ENCODE data around the gene ERC1. TPM values are rescaled to one million over a fixed set of nuclear protein-coding genes. Genes with fewer than 3 reads are reported as not detected.
"Not testable (repeated sequence)": the region's sequence is repeated elsewhere in the genome, so short reads cannot be mapped to it uniquely, and the experiment has no call there.

The ERC1 gene
- total RNA-seq, 4 donors from 2014 or later, result 50.0 to 88.1 (median 59.7) TPM

DNA sequence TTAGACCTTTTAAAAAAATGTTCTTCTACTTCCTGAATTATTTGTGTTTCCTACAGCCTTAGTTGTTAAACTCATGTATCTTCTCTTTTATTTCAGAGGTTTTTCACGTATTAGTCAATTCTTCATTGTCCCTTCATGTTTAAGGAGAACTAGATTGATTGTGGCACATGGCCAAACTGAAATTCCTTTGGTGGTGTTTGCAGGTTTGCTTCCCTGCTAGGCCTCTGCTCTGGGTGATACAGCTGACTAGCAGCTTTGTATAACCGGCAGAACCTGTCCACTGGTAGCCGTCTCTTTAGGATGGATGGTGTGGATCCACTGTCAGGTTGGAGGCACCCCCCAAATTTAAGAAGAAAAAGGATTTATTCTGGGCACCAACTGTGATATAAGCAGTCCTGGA, 341.3 kb downstream of the ERC1 start:
- Histone ChIP-seq H3K27ac (replicated peaks in 1 of 4) (no peak overlapping the region), H3K4me3 (no peak overlapping the region), H3K27me3 (no peaks in the 10 kb centered on the region), H3K4me1 (no peaks in the 10 kb centered on the region), H3K36me3 (no peaks in the 10 kb centered on the region), H3K9me3 (no peaks in the 10 kb centered on the region)
- DNase-seq (ENCODE audit: extremely low spot score), result no peak
- TF ChIP-seq EP300 (IDR thresholded peaks at IDR 0.05) (no peak), POLR2A (IDR thresholded peaks at IDR 0.05; ENCODE audit: low read depth) (no peak), POLR2AphosphoS5 (IDR thresholded peaks at IDR 0.05) (no peak)
- TF ChIP-seq, protein P1, sequence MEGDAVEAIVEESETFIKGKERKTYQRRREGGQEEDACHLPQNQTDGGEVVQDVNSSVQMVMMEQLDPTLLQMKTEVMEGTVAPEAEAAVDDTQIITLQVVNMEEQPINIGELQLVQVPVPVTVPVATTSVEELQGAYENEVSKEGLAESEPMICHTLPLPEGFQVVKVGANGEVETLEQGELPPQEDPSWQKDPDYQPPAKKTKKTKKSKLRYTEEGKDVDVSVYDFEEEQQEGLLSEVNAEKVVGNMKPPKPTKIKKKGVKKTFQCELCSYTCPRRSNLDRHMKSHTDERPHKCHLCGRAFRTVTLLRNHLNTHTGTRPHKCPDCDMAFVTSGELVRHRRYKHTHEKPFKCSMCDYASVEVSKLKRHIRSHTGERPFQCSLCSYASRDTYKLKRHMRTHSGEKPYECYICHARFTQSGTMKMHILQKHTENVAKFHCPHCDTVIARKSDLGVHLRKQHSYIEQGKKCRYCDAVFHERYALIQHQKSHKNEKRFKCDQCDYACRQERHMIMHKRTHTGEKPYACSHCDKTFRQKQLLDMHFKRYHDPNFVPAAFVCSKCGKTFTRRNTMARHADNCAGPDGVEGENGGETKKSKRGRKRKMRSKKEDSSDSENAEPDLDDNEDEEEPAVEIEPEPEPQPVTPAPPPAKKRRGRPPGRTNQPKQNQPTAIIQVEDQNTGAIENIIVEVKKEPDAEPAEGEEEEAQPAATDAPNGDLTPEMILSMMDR (IDR thresholded peaks at IDR 0.05), result no peak
- WGBS, result 79% methylated on average over 3 of the region's 3 CpGs
- intact Hi-C loops (cut with DNase I), result no loop called here

DNA sequence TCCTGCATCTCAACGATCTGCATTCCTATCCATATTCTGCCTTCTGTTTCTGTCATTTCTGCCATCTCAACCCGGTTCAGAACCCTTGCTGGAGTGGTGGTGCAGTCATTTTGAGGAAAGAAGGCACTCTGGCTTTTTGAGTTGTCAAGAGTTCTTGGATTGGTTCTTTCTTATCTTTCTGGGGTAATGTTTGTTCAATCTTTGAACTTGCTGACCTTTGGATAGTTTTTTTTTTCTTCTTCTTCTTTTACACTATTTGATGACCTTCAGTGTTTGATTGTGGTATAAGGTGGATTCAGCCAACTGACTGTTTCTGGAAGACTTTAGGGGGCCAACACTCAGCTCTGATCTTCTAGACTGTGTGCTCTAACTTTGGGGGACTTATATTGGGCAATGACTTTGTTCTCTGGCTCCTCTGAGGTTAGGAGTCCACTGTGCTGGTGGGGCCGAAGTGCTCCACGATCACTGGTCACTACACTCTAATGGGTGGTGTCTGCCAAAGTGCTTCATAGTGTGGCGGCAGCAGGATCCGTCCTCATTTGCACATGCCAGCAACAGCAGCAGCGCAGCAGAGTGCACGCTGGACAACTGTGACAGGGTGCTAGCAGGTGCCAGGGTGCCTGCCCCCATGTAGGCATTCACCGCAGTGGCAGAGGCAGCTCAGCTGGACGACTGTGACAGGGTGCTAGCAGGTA, 347.6 kb downstream of the ERC1 start:
- WGBS, result 87% methylated on average over 9 of the region's 10 CpGs
- Histone ChIP-seq H3K9me3 (no peaks in the 10 kb centered on the region), H3K27me3 (no peaks in the 10 kb centered on the region), H3K4me3 (no peak overlapping the region), H3K27ac (replicated peaks in 1 of 4) (no peak overlapping the region), H3K4me1 (no peaks in the 10 kb centered on the region), H3K36me3 (peaks cover 0 to 10% (median 0%) of the 10 kb centered on the region in 4 donors)
- TF ChIP-seq EP300 (IDR thresholded peaks at IDR 0.05) (no peak), POLR2A (IDR thresholded peaks at IDR 0.05; ENCODE audit: low read depth) (no peak), POLR2AphosphoS5 (IDR thresholded peaks at IDR 0.05) (no peak)
- TF ChIP-seq, protein P1 (IDR thresholded peaks at IDR 0.05), result no peak
- DNase-seq (ENCODE audit: extremely low spot score), result no peak
- intact Hi-C loops (cut with DNase I), result no loop called here

DNA sequence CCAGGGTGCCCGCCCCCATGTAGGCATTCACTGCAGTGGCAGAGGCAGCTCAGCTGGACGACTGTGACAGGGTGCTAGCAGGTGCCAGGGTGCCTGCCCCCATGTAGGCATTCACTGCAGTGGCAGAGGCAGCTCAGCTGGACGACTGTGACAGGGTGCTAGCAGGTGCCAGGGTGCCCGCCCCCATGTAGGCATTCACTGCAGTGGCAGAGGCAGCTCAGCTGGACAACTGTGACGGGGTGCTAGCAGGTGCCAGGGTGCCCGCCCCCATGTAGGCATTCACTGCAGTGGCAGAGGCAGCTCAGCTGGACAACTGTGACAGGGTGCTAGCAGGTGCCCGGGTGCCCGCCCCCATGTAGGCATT, 348.1 kb downstream of the ERC1 start:
- DNase-seq (ENCODE audit: extremely low spot score); H3K36me3 ChIP-seq; H3K27me3 ChIP-seq; H3K27ac ChIP-seq (replicated peaks in 1 of 4); H3K4me1 ChIP-seq; H3K9me3 ChIP-seq; H3K4me3 ChIP-seq; intact Hi-C loops (cut with DNase I): not testable (repeated sequence)
- 95% methylated on average over 4 of the region's 8 CpGs for WGBS

DNA sequence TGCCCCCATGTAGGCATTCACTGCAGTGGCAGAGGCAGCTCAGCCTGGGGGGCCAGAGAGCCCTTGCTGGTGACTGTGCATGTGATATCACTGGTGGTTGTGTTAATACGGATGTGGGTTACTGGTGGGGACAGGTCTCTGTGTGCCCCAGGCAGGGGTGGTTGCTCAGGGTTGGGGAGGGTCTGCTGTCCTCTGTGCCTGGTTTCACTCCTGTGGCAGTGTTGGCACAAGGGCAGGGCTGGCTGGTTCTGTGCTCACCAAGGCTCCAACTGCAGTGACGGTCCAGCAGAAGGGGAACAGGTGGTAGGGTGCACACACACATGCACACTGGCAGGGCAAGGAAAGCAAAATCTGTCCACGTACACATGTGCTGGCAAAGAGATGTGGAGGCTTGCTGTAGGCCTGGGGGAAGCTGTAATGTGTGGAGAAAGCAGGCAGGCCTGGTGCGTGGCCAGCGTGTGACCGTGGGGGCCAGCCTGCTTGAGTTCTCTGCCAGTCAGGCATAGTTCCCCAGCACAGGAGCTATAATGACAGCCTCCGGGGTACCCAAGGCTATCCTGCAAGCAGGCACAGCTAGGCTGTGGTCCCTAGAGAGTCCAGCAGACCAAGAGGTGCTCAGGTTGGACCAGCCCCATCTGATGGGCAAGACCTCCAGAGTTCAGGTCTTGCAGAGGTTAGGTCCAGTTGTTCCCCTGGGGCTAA, 348.7 kb downstream of the ERC1 start:
- 98% methylated on average over 7 of the region's 7 CpGs for WGBS
- no peak for DNase-seq (ENCODE audit: extremely low spot score)
- TF ChIP-seq, protein P1 (IDR thresholded peaks at IDR 0.05), result no peak
- no peak for TF ChIP-seq POLR2AphosphoS5 (IDR thresholded peaks at IDR 0.05)
- H3K4me3 ChIP-seq, result no peak overlapping the region
- intact Hi-C loops (cut with DNase I), result no loop called here
- no peaks in the 10 kb centered on the region for H3K27me3 ChIP-seq
- H3K9me3 ChIP-seq, result no peaks in the 10 kb centered on the region
- H3K27ac ChIP-seq (replicated peaks in 1 of 4), result no peak overlapping the region
- peaks cover 0 to 3% (median 0%) of the 10 kb centered on the region in 4 donors for H3K4me1 ChIP-seq
- peaks cover 0 to 10% (median 0%) of the 10 kb centered on the region in 4 donors for H3K36me3 ChIP-seq

DNA sequence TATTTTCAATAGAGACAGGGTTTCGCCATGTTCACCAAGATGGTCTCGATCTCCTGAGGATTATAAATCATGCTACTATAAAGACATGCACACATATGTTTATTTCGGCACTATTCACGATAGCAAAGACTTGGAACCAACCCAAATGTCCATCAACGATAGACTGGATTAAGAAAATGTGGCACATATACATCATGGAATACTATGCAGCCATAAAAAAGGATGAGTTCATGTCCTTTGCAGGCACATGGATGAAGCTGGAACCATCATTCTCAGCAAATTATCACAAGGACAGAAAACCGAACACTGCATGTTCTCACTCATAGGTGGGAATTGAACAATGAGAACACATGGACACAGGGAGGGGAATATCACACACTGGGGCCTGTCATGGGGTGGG, 350.2 kb downstream of the ERC1 start:
- H3K4me3 ChIP-seq; DNase-seq (ENCODE audit: extremely low spot score); intact Hi-C loops (cut with DNase I); H3K4me1 ChIP-seq; H3K9me3 ChIP-seq; H3K27ac ChIP-seq (replicated peaks in 1 of 4); H3K36me3 ChIP-seq; H3K27me3 ChIP-seq: not testable (repeated sequence)
- 96% methylated on average over 6 of the region's 6 CpGs for WGBS

DNA sequence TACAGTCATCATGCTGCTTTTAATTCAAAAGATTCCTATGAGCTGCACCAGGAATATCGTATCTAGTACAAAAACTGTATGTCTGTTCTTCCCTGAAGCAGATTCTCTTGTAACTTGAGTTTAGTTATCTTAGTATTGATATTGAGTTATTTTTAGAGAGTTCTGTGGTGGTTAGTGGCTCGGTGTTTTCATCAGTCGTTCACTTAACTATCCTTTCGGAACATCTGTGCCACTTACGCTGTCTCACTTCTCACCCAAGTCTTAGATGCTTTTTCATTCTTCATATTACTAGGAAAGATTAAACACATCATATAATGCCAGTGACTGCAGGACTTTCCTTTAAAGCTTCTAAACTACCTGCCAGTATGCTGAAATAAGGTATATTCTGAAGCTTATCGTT, 352.4 kb downstream of the ERC1 start:
- intact Hi-C loops (cut with DNase I), result no loop called here
- 94% methylated on average over 6 of the region's 6 CpGs for WGBS

More for the DNA sequence above, 352.4 kb downstream of the ERC1 start:
- Histone ChIP-seq H3K9me3 (no peaks in the 10 kb centered on the region), H3K27me3 (no peaks in the 10 kb centered on the region), H3K36me3 (peaks cover 0 to 10% (median 3%) of the 10 kb centered on the region in 4 donors), H3K4me3 (no peak overlapping the region), H3K27ac (replicated peaks in 1 of 4) (no peak overlapping the region), H3K4me1 (peaks cover 0 to 3% (median 0%) of the 10 kb centered on the region in 4 donors)
- TF ChIP-seq, protein P1 (IDR thresholded peaks at IDR 0.05), result no peak
- TF ChIP-seq EP300 (IDR thresholded peaks at IDR 0.05) (no peak), POLR2A (IDR thresholded peaks at IDR 0.05; ENCODE audit: low read depth) (no peak), POLR2AphosphoS5 (IDR thresholded peaks at IDR 0.05) (no peak)
- no peak for DNase-seq (ENCODE audit: extremely low spot score)

Data from esophagus muscularis mucosa (tissue), 4 donors.